NT2/D1 (cell line): ENCODE measurements around the gene MUC6.

ENCODE experiments used
- YY1 ChIP-seq: IDR thresholded peaks from 2 replicates; pipeline ENCODE4 v1.6.1; 2011; ENCODE audit not compliant: insufficient read length, insufficient read depth
- ZNF274 ChIP-seq: IDR thresholded peaks from 2 replicates; pipeline ENCODE4 v1.6.1; 2011; ENCODE audit warnings: mild to moderate bottlenecking, low read depth, low read length

GRCh38 chr11:1008001-1008802, 28.3 kb downstream of the MUC6 start:
- TF ChIP-seq YY1 (no peak), ZNF274 (no peak)
